Amniotic epithelial cell (primary cell): ENCODE data around the gene EIF4G3.
"Not testable (repeated sequence)": the region's sequence is repeated elsewhere in the genome, so short reads cannot be mapped to it uniquely, and the experiment has no call there.

Experiments
- DNase-seq: peaks from one replicate; pipeline ENCODE4 v3.0.0-alpha.2; 2010; ENCODE audit warnings: low read depth

EIF4G3 gene

DNA sequence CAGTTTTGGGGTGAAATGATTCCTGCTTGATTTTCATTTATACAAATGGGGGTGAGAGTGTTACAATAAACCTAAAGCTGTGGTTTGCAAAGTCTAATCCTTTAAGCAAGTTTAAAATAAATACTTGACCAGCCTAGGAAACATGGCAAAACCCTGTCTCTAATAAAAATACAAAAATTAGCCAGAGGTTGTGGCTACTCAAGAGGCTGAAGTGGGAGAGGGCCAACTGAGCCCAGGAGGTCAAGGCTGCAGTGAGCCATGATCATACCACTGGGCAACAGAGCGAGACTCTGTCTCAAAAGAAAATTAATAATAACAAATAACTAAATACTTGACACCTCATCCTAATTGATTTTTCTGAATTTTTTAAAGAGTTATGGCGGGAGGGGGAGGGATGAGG is 110.8 kb downstream of the EIF4G3 start:
- DNase-seq, result no peak

DNA sequence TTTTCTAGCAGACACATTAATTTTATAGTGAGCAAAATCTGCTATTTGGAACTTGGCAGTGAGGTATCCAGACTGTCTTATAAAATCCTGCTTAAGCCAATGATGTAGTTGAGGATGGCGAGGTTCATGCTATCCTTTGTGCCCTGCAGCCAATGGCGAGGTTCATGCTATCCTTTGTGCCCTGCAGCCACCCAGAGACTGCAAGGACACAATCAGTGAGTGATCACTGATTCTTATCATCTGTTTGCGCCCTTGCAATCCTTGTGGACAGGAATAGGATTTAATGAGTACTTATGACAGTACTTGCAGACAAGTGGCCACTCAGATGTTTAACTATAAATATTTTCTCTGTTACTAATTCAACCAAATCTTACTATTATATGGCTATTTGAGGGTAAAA is 112.6 kb downstream of the EIF4G3 start:
- no peak for DNase-seq

DNA sequence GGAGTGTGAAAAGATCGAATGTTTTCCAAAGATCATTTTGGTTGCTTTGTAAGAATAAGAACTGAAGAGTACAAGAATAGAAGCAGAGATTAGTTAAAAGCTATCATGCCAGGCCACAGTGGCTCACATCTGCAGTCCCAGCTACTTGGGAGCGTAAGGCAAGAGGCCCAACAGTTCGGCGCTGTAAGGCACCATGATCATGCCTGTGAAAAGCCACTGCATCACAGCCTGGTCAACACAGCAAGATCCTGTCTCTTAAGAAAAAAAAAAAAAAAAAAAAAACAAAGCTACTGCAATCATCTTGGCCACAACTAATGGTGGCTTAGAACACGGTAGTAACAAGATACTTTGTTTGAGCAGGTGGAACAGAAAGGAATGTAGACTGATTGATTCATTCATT is 116.2 kb downstream of the EIF4G3 start:
- no peak for DNase-seq

DNA sequence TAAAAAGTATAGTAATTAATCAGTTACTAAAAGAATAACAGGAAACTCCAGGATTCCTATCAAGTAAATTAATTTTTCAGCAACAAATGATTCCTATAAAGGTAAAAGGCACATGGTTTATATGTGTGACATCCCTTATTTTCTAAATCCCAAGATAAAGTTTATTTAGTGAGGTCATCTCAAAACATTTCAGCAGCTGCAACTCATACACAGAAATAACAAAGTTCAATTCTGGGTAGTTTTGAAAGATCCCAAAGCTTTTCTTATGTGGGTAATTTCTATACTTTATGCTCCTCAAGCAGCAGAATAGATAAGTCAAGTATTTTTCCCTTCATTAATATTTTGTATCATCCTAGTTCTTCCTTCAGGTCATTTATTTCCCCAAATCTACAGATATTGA is 117.7 kb downstream of the EIF4G3 start:
- no peak for DNase-seq

DNA sequence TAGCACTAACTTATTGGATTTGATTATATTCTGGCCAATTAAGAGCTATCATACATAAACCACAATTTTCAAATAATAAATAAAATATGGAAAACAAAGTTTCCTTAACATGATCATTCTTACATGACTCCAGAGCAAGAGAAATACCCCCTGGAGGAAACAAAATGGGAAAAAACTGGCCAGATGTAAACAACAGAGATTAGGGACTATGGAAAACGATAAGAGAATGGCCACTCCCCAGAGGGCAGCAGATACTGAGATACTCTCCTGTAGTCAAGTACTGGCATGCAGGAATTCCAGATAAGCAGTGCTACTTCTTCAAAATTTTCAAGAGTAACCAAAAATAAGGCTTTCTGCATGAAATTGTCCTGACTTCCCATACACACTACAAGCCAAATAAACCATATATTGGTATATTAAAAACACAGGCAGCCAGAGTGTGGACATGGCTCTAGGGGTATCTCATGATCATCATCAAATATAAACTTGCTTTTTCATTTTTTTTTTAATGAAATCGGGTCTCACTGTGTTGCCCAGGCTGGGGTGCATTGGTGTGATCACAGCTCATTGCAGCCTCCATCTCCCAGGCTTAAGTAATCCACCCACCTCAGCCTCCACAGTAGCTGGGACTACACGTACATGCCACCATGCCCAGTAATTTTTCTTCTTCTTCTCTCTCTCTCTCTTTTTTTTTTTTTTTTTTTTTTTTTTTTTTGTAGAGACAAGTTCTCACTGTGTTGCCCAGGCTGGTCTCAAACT is 118.5 kb downstream of the EIF4G3 start:
- DNase-seq, result no peak

DNA sequence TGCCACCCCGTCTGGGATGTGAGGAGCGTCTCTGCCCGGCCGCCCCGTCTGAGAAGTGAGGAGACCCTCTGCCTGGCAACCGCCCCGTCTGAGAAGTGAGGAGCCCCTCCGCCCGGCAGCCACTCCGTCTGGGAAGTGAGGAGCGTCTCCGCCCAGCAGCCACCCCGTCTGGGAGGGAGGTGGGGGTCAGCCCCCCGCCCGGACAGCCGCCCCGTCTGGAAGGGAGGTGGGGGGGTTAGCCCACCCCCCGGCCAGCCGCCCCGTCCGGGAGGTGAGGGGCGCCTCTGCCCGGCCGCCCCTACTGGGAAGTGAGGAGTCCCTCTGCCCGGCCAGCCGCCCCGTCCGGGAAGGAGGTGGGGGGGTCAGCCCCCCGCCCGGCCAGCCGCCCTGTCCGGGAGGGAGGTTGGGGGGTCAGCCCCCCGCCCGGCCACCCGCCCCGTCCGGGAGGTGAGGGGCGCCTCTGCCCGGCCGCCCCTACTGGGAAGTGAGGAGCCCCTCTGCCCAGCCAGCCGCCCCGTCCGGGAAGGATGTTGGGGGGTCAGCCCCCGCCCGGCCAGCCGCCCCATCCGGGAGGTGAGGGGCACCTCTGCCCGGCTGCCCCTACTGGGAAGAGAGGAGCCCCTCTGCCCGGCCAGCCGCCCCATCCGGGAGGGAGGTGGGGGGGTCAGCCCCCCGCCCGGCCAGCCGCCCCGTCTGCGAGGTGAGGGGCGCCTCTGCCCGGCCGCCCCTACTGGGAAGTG is 123.3 kb downstream of the EIF4G3 start:
- not testable (repeated sequence) for DNase-seq

DNA sequence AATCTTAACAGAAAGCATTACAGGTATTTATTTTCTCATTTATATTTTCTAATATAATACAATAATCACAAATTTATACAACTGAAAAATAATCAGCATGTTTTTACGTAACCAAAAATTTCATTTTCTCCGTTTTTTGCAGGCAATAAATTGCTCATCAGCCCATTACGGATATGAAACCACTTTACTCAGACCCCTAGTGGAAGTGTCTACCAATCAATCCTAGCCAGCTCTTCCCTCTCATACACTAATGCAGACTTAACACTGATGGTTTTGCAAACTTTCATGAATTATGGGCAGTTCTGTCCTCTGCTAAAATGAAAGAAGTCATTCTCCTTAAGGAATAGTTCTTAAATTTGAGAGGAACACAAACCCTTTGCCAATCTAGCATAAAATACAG is 124.7 kb downstream of the EIF4G3 start:
- no peak for DNase-seq

DNA sequence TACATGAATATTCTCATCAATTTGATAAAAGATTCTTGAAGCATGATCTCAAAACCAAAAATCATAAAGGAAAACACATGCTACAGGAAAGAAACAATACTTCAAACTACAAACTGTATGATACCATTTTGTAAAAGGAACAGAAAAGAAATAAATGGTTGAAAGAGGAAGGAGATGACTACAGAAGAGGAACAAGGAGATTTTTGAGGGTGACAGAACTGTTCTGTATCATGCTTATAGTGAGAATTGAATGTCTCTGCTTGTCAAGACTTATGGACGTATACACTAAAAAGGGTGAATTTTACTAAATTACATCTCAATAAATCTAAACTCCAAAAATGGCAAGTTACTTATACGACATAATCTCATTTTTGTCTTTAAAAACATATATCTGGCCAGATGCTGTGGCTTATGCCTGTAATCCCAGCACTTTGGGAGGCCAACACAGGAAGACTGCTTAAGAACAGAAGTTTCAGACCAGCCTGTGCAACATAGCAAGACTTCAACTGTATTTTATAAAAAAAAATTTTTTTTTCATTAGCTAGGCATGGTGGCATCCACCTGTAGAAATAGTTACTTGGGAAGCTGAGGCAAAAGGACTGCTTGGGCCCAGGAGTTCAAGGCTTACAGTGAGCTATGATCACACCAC is 125.4 kb downstream of the EIF4G3 start:
- DNase-seq, result no peak

DNA sequence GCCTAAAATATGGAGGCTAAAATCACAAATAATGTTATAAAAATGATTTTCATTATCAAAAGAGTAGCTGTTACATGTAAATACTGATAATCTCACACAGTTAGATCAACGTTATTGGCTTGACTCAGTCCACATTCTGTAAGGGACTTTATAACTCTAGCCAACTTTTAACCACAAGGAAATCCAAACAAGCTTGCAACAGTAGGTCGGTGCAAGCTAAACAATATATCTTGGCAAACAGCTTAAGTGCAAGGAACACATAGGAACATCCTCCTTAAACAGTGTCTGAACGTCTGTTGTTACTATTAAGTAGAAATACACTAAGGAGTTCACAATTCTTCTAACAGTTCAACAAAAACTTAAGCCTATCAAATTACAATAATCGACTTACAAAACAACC is 126.7 kb downstream of the EIF4G3 start:
- peak; percentile 88 for DNase-seq

DNA sequence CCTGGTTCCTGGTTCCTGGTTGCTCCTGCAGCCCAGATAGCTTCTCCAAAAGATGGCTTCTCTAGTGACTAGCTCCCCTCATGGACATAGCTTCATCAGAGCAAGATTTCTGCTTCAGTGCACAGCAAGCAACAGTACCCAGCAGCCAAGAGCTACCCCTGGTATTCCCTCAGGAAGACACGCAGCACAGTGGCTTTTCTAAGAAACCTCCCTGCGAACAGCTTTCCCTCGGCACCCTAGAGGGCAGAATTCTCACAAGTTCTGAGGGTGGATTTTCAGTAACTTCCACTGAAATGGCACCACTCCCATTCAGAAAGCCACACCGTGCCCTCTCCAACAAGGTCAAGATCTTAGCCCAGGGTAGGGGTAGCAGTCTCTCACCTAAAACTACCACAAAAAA is 128.2 kb downstream of the EIF4G3 start:
- no peak for DNase-seq

DNA sequence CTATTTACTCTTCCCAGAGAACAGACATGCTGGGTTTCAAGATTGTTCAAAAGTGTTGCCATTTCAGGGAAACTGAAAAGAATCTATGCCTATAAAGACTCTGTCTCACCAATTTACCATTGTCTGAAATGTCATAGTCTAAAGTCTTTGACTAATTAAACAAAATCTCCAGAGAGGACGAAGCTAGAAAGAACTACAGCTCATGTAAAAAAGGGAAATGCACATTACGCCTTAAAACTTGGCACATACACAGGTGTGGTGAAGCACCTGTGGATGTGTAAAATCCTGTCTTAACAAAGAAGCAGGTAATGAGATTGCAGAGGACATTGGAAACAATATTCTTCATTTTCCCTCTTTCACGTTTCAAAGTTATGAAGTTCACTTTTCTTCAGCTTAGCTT is 130.6 kb downstream of the EIF4G3 start:
- no peak for DNase-seq

DNA sequence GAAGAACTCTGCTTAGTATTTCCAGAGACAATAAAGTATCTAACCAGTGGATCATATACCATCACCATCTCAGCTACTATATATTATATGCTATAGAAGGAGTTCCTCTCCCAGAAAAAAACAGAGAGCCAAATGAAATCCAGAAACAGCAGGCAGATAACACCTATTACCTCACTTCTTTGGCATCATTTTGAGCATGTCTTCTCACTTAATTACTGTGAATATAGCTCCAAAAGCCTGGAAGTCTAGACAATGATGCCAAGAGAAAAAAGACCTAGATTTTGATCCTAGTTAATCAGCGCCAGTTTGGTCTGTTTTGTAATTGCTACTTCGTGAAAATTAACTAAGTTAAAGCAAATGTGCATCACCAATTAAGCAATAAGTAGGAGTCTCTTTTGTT is 131.3 kb downstream of the EIF4G3 start:
- DNase-seq, result peak; percentile 54

DNA sequence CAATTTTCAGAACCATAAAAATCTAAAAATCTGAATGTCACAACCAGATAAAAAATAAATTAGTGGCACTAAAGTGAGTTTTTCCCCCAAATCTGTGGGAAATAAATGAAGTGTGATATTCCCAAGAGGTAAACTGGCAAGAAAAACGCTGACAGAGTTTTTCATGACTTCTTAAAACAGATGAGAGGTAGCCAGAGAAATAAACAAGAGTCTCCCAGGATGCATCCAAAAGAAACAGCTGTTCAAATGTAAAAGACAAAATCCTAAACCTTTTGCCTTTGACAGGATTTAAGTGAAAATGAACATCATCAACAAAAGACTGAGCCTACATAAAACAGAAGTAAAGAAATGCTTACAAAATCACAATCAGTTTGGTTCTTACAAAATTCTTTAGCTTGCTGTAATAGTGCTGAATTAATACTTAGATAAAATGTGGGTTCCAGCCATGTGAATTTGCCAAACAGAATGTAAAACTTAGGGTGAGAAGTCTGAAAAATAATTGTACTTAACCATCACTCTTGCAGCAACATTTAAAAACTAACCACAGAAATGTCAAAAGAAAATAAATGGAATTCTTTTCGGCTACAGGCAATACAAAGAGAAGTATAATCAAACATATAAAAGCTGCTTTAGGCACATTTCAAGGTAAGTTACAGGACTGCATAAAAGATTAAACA is 133.6 kb downstream of the EIF4G3 start:
- DNase-seq, result peak; percentile 95

DNA sequence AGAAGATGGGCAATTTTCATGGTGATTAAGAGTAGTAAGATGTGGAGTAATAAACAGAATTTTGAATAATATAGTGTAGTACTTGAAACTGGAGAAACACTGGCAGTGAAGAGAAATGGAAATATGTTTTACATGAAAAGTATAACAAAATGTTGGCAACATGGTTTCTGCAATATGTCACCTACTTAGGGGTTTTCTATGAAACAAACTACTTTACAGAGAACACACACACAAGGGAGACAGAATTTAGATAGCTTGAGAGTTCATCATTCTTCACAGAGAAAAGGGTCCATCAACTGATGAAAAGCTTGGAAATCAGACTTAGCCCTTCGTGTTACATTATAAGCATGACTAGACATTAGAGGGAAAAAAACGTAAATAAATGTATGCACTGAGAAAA is 135.2 kb downstream of the EIF4G3 start:
- DNase-seq, result no peak

DNA sequence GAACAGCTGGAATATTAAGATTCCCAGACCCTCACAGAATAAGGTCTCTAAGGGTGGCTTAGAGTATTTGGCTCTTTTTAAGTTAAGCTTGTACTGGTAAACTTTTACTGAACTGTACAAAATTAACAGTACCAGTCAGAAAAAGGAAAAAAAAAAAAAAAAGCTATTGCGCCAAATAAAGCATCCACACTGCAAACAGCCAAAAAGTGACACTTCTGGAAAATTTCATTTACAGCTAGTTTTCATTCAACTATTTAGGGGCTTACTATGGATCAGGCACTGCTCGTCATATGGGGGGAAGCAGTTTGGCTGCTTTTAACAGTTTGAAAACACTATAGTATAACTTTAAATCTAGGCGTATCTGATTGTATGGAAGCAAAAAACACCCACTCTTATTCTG is 139.6 kb downstream of the EIF4G3 start:
- no peak for DNase-seq

DNA sequence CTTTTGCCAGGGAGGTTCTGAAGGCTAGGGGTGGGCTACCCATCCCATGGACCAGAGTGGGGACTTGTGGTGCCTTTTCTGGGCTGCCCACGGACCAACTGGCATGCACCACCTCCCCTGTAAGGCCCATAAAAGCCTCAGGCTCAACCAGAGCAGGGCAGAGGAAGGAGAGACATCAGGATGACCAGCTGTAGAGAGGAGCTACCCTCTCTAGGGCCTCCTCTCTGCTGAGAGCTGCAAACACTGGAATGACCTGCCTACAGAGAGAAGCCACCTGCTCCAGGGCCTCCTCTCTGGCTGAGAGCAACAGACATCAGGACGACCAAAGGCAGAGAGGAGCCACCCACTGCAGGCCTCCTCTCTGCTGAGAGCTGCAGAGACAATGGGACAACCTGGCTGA is 140.9 kb downstream of the EIF4G3 start:
- DNase-seq, result no peak

DNA sequence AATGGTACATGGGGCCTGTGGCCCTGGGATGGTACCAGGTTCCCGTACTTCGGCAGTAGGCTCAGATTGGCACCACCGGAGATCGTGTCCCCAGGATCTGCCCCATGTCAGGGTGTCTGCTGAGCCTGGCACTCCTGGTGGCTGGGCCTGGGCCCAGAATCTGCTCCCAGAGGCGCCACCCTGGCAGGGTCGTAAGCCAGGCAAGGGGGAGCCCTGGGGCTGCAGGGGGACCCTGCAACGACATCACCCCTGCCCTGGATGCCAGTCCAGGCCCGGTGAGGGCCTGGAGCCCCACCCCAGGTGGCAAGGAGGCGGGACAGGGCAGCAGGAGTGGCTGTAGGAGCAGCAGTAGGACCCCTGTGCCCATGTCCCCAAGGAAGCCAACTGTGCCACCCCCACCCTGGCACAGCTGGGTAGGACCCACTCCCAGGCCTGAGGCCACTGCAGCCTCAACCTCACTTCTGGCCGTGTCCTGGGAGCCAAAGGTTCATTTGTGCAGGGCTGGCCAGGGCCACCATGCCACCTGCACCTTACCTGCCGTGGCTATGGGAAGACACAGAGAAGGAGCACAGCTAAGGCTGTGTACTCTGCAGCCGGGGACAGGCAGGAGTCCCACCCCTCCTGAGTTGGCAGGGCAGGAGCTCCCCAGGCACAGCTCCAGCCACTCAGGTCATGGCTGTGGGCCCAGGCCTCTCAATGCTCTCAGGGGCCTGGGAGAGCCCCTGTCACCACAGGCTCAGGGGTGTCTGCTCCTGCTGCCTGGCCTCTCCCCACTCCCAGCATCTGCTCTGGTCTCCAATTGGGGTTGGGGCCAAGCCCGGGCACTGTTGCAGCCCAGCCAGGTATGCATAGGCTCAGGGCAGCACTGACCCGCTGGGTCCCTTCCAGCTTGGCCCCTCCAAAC is 141.7 kb downstream of the EIF4G3 start:
- no peak for DNase-seq

DNA sequence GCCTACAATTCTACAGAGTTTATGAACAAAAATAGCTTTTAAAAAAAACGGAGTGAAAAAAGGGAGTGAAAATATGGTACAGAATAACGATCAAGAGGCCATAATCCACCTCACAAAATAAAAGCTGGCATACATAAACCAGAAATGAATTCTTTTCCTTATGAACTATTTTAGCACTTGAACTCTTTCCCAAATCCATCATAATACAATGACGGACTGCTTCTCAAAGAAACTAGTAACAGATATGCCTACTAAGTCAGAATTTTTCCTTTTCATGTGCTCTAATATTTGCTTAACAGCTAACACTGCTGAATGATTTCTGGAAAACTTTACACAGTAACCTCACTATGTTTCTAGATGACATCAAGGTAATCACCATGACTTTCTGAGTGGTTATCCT is 144.0 kb downstream of the EIF4G3 start:
- no peak for DNase-seq

DNA sequence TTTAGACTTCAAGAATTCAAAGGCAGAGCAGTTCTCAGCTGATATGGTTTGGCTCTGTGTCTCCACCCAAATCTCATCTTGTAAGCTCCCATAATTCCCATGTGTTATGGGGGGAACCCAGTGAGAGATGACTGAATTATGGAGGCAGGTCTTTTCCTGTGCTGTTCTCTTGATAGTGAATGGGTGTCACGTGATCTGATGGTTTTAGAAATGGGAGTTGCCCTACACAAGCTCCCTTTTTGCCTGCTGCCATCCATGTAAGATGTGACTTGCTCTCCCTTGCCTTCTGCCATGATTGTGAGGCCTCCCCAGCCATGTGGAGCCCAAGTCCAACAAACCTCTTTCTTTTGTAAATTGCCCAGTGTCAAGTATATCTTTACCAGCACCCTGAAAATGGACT is 146.5 kb downstream of the EIF4G3 start:
- no peak for DNase-seq

DNA sequence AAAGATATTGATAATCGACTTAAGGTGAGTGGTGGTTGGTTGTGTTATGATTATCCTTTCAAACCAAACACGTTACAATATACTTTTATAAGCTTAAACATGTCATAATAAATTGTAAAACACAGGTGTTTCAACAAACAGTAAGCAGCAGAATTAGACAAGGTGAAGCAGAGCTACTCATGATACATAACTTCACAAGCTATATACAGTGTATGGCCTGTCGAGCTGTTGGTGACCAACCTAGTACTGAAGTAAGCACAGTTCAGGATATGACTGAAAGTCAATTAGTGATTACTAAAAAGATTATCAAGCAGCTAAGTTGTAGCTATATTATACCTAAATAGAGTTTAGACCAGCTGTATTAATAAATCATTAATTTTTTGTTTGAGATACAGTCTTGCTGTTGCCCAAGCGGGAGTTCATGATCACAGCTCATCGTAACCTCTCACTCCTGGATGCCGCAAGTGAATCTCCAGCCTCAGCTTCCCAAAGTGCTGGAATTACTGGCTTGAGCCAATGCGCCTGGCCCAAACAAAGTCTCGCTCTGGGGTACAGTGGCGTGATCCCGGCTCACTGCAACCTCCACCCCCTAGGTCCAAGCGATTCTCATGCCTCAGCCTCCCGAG is 148.1 kb downstream of the EIF4G3 start:
- no peak for DNase-seq

DNA sequence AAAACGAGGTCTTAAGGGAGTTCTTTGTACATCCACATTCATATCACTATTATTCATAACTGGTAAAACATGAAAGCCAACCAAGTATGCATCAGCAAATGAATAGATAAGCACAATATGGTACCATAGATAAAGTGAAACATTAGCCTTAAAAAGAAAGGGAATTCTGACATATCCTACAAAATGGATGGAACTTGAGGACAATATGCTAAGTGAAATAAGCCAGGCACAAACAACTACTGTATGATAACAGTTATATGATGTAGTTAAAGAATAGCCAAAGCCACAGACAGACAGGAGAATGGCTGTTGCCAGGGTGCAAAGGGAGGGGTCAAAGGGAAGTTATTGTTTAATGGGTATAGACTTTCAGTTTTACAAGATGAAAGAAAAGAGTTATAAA is 148.9 kb downstream of the EIF4G3 start:
- DNase-seq, result peak; percentile 91
